Sigmoid colon (tissue), 4 donors: ENCODE results near the gene ZFP92.
"Not testable (repeated sequence)": the region's sequence is repeated elsewhere in the genome, so short reads cannot be mapped to it uniquely, and the experiment has no call there.

Experiments
- POLR2A ChIP-seq, 2 donors: fragments of 450-650 bp; IDR thresholded peaks; one replicate each; pipeline ENCODE4 v1.6.1; 2016; ENCODE audit warnings: antibody characterized with exemption in 2 of 2, mild to moderate bottlenecking in 2 of 2, moderate library complexity in 2 of 2
- POLR2AphosphoS5 ChIP-seq, 4 donors: sonication (generic); formaldehyde crosslinking; IDR thresholded peaks; one replicate each; pipeline ENCODE4 v1.6.1; 2017; ENCODE audit warnings: antibody characterized with exemption in 4 of 4
- TF ChIP-seq, protein P1 (sequence below), 4 experiments: fragments of 450-650 bp in 3 of 4; fragments of 200-600 bp in 1 of 4; IDR thresholded peaks; one replicate each; pipeline ENCODE4 v1.5.1; 2016 to 2019; ENCODE audit warnings: antibody characterized with exemption in 4 of 4, mild to moderate bottlenecking in 3 of 4, moderate library complexity in 2 of 4

DNA sequence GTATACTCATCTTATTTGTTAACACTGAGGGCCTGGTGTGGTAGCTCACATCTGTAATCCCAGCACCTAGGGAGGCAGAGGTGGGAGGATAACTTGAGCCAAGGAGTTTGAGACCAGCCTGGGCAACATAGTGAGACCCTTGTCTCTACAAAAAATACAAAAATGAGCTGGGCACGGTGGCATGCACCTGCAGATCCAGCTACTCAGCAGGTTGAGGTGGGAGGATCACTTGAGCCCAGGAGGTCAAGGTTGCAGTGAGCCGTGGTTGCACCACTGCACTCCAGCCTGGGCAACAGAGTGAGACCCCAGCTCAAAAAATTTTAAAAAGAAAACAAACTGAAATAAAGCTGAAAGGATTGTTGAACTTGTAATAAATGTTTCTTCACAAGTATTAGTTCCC lies 26.3 kb upstream of the ZFP92 start:
- TF ChIP-seq, protein P1, sequence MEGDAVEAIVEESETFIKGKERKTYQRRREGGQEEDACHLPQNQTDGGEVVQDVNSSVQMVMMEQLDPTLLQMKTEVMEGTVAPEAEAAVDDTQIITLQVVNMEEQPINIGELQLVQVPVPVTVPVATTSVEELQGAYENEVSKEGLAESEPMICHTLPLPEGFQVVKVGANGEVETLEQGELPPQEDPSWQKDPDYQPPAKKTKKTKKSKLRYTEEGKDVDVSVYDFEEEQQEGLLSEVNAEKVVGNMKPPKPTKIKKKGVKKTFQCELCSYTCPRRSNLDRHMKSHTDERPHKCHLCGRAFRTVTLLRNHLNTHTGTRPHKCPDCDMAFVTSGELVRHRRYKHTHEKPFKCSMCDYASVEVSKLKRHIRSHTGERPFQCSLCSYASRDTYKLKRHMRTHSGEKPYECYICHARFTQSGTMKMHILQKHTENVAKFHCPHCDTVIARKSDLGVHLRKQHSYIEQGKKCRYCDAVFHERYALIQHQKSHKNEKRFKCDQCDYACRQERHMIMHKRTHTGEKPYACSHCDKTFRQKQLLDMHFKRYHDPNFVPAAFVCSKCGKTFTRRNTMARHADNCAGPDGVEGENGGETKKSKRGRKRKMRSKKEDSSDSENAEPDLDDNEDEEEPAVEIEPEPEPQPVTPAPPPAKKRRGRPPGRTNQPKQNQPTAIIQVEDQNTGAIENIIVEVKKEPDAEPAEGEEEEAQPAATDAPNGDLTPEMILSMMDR (IDR thresholded peaks at IDR 0.05) = not testable (repeated sequence)
- not testable (repeated sequence) for TF ChIP-seq POLR2AphosphoS5, POLR2A (IDR thresholded peaks at IDR 0.05)
